HG03378 (cell line): ENCODE measurements around the gene FXYD2.

Source experiments
- ATAC-seq: cut with Tn5 transposase; IDR thresholded peaks from one replicate; pipeline ENCODE4 v1.9.1; 2021; ENCODE audit warnings: mild to moderate bottlenecking, moderate library complexity; ENCODE audit not compliant: unreplicated experiment

Gene FXYD2

DNA sequence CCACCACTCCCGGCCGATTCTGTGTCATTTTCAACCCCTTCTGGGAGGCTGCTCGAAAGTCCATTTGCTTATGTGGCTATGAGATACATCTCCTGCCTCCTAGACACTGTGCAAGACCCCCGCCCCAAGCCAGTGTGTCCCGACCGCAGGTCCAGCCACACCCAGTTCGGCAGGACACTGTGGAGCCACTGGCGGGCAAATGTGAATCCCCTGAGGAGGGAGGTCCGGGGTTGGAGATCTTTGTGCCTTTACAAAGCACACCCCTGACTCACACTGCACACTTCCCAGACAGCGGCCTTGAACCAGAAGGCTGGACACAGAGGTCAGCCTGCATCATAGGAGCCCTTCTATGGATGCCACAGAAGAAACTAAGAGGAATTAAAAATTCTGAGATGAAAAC lies 34.5 kb upstream of the FXYD2 start:
- no peak for ATAC-seq

DNA sequence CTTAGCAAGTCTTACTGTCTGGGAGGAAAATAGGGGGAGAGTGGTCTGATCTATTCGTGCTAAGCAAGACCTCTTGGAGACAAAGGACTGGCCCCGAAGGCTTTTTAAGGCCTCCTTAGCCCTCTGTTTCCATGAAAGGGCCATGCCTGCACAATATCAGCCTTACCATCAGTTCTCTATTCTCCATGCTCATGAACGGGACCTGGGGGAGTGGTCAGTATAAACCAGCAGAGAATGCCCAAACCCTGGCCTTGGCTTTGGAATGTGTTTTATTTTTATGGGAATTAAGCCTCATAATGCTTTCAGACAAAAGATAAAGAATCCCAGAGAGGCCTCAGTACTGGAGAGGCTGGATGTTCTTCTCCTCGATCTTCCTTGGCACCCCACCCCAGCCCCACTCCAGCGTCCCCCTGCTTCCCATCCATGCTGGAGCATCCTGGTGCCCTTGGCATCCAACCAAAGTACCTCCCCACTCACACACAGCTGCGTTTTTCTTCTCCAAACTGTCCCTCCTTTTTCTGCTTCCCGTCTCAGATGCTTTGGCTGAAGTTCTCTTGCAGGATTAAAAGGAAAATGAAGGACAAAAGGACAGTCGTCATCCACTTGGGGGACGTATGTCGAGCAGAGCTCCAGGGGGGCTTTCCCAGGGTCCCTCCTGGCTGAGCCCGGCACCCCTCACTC lies 33.3 kb upstream of the FXYD2 start:
- ATAC-seq: no peak

DNA sequence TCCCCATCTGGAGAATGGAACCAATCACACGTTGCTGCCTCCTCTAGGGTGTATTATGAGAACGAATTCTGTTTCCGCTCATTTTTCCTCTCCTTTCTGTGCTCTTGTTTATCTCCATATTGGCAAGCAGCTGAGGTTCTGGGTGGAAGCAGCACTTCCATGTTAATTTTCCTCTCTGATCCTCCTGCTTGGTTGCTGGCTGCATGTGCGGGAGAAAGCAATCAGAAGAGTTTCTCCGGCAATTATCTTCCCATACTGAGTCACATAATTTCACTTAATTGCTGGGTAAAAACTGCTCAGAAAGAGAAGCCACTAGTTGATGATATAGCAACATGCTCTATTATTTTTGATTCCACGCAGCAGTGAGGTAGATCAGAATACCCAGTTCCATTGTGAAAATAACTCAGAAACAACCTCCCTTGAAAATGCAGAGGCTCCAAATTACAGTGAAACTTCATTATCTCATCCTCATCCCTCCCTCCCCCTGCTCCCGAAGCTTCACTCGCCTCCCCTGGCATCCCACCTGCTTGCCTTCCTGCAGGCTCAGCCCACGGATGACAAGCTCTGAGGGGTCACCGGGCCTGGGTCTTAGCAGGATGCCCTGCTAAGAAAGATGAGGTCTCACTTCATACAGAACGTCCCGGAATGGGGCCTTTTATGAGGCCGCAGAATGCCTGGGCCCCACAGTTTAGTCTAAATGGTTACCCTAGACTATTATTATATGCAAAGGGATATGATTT lies 31.5 kb upstream of the FXYD2 start:
- ATAC-seq: no peak

DNA sequence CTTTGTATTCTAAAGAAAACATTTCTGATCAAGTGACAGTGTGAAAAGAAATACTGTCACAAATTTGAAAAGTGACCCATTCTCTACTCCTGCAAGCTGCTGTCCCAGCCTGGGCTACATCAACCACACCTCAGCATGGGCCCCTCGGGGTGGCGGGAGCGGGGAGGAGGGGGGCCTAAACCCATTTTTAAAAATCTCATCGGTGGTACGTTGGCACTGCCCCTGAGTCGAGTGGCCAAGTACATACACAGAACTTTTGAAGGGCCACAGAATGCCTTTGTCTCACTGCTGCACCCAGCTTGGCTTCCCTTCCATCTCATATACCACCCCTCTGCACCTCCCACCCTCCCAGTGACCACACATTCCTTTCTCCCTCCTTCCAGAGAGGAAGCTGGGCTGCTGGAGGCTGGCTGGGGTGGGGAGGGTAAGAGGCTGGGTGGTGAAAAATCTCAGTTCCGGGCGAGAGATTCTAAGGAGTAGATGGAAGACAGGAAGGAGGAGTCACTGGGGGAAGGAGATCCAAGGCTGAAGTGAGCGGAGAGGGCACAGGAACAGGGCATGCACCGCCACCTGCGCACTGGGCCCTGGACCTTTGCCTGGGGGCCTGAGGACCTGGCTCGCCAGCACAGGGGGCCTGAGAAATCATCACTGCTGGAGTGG lies 30.8 kb upstream of the FXYD2 start:
- ATAC-seq: no peak

DNA sequence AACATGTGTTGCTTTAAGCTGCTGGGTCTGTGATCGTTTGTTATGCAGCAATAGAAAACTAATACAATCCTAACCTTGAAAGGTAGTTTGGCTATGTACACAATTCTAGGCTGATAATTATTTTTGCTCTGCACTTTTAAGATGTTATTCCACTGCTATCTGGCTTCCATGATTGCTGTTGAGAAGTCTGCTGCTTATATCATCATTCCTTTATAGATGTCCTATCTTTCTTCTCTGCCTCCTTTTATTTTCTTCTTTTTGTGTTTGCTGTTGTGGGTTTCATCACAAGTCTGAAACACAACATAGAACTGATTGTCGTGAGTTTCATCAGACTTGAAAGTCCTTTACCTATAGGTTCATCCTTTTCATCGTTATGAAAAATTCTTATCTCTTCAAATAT lies 27.8 kb upstream of the FXYD2 start:
- no peak for ATAC-seq

DNA sequence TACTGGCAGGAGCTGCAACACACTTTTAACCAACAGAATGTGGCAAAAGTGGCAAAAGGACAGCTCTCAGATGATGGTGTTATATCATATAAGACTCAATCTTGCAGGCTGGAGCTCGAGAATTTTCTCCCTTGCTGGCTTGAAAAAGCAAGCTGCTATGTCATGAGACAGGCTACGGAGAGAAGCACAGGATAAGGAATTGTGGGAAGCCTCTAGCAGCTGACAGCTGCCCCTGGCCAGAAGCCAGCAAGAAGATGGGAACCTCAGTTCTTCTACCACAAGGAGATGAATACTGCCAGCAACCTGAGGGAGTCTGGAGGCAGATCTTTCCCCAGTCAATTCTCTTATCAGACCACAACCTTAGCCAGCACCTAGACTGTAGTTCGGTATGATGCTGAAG lies 27.3 kb upstream of the FXYD2 start:
- no peak for ATAC-seq

DNA sequence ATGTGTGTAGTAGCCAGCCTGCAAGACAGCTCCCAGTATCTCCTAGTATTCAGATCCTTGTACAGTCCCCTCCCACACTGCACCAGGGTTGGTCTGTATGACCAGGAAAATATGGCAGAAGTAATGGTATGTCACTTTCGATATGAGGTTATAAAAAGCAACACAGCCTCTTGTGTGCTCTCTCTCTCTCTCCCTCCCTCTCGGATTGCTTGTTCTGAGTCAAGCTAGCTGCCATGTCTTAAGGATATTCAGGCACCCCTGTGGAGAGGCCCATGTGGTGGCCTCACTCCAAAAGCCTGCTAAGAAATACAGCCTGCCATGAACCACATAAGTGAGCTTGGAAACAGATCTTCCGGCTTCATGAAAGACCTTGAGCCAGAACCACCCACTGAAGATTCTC lies 26.6 kb upstream of the FXYD2 start:
- ATAC-seq: no peak

DNA sequence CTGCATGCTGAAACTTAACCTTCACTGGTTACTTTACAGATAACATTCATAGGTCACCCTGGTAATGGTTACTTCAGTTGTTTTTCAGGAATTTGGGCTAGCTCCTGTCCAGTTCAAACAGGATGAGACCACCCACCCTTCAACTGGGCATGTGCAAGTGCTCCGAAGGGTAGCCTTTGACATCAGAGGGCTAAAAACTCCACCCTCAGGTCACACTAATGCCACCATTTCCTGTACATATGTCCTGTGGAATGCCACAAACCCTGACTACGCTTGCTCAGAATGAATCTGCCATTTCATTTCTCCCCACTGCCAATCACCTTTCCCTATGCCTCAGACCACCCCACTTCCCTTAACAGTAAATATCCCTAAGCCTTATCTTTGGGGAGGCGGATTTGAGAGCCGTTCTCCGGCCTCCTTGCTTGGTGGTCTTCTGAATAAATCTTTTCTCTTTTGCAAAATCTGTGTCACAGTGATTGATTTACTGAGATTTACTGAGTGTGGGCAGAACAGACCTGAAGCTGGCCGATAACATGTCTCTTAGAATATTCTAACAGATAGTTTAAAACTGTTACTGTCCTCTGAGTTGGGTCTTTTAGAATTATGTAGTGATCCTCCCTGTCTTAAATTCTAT lies 25.4 kb upstream of the FXYD2 start:
- ATAC-seq: no peak

DNA sequence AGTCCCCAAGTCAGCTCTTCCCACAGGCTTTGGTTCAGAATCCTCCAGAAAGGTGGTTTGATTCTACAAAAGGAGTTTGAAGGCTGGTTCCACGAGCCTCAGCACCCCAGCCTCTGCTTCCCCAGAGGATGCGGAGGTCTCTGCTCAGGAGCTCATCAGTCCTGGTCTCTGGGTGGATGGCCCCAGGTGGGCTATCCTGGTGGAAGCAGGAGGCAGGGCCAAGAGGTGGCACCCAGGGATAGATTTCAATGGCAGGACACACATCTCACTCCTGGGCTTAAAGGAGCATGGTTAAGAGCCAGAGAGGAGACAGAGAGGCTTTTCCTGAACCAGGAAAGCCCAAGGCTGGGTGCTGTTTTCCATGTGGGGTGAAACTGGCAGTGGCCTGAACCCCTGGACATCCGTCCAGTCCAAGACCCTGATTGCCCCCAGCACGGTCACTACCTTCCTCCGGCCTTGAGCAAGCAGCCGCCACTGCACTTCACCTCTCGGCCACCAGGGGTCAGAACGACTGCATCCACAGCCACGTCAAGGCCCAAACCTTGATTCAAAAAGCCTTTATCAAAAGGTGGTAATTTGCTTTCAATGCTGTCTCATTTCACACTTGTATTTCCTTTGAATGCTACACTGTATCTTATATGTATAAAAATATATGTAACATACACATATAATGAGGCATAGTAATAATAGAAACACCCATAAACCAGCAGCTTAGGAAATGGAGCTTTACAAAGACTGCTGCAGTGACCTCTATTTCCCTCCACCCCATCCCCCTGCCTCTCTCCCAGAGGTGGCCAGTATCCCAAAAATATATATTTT lies 19.3 kb upstream of the FXYD2 start:
- ATAC-seq: no peak

DNA sequence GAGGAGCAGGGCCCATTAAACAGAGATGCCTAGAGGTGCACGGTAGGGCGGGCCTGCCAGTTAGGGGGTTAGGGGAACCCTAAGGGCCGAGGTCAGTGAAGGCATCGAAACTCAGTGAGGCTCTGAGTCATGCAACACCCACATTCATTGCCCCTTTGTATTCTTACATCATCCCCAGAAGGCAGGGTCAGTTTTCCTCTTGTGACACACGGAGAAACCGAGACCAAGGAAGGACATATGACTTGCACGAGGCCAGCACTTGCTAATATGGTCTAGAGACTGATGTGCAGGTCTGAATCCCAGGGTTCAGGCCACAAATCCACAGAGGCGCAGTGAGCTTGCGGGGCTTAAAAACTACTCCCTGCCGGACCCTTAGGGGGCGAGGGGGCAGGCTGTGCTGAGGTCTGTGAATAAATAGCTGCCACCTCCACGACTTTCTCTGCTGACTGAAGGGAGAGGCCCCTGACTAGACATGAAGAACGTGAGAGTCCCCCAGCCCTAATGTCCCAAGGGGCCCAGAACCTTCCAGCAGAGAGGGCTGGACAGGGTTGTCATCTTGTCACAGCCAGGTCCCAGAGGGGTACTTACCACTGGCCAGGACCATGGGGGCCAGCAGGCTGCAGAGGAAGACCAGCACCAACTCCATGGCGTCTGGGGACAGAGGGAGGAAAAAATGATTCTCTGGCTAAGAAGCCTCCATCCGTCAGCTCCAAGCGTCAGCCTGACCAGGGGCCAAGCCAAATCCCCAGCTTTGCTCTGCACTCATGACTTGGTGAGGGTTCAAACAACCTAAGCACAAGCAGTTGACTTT lies 17.8 kb upstream of the FXYD2 start:
- ATAC-seq: no peak

DNA sequence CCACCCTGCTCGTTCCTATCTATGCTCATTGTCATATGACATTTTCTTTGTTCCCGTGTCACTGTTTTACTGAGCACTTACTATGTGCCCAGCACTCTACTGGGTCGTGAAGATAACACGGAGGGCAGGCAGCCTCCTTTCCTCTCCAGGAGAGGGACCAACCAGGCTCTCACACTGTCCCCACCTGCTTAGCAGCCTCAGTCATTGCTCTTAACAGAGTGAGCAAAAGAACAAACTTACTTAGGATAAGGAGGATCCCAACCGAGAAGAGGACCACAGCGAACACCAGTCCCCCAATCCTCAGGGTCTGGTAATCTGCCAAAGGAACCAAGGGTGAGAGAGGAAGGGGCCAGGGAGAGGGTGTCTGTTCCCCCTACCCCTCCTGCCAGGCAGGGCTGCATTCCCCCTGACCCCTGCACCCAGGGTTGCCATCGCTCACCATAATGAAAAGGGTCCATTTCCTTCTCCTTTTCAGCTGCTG lies 17.0 kb upstream of the FXYD2 start:
- no peak for ATAC-seq

DNA sequence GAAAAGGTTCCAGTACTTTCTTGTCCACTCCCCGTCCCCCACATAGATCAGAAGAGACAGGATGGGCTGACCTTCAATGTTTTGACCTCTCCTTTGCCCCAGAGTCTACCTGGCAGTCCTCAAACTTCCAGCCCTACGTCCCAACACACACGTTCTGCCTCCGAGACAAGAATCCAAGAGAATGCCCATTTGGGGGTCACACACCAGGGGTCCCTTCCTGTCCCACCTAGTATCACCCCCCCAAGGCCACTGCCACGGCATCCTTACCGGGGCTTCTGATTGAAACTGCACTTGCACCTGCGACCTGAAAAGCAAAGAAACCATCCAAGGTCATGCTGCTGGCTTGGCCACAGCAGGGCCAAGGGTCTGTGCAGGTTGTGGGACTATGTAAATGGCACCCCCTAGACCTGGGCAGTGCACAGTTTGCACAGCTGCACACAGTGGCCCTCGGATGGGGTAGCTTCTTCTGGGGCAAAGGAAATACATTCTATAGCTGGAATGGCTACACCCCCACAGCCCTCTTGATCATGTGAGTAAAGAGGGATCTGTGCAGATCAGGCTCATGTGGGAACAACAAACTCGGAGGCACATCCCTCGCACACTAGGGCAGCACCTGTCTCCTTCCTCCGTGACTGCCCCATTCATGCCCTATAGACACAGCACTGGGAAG lies 16.5 kb upstream of the FXYD2 start:
- ATAC-seq: no peak

DNA sequence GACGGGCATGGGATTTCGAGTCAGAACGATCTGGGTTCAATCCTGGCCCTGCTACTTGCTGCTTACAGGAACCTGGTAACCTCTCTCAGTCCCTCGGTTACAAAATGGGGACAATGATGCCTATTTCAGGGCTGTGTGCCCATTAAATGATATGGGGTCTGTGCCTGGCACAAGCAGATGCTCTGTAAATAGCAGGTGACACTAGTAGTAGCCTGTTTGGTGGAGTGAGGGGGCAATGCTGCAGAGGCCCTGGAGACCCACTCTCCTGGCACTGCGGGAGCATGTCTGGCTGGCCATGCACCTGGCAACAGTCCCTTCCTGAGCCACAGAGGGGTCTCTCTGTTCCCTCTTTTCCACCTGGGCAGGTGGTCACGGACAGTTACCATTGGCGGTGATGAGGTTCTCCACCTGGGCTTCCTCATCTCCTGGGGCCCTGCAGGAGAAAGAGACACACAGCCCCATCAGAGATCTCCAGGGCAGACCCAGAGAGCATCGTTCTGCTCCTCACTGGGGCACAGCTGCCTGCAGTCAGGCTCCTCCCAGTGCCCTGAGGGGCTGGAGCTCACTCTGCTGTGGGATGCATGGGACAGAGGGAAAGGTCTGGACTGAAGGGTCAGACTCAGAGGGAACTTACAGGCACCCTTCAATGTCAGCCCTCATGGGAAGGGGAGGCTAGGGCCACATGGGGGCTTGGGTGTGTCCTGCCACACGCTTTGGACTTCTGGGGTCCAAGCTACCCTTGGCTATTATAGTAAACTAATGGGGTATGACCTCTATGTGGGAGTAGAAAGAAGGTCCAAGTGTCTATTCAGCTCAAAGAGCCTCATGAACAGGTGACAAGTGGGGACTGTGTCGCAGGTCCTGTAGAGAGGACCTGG lies 15.6 kb upstream of the FXYD2 start:
- no peak for ATAC-seq

DNA sequence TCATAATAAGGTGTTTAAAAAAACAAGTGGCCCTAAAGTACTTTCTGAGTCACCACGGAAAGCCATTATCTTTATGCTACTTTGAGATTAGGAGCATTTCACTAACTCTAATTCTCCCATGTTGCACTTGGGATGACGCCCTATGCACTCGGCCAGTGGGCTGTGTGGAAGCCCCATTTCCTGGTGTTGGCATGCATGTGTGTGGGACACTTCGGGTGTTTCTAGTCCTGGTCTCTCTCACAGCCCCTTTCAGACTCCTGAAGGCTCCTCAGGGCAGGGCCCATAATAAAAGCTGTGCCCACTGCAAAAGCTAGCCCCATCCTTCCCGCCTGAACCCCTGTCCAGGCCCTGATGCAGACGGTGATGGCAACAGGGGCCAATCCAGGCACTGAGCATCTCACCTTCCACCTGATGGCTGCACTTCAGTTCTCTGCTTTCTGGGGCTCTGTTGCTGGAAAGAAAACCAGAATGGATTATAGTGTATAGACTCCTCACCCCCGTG lies 14.9 kb upstream of the FXYD2 start:
- no peak for ATAC-seq

DNA sequence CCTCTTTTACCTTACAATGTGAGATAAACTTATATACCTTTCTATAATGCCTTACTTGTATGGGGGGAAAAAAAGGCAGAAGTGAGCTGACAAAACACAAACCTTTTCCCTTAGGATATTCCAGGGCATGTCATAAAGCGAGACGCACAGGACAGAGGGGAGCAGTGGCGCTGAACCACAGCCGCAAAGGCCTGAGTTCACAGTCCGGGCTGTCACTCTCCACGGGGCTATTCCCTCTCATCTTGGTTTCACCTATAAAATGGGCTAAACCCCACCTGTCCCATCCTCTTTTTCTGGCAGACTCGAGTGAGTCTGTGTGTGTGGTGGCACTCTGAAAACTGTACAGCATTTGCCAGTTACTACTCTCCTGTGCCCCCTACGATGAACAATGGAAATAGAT lies 14.4 kb upstream of the FXYD2 start:
- ATAC-seq: no peak

DNA sequence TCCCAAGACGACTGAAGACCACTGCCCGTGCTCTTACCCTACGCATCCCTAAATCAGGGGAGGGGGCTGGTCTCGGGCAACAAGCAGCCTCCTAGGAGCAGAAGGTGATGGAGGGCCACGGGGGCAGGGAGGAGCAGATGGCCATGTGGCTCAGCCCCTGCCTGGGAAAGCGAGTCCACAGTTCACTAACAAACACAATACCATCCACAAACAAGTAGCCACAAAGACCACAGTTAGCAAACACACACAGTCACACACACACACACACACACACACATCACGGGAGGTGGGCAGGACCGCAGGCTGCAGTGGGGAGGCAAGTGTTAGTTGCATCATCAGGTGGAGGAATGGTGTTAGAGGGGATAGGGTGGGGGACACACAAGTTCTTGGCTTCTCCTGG lies 13.2 kb upstream of the FXYD2 start:
- ATAC-seq: no peak

DNA sequence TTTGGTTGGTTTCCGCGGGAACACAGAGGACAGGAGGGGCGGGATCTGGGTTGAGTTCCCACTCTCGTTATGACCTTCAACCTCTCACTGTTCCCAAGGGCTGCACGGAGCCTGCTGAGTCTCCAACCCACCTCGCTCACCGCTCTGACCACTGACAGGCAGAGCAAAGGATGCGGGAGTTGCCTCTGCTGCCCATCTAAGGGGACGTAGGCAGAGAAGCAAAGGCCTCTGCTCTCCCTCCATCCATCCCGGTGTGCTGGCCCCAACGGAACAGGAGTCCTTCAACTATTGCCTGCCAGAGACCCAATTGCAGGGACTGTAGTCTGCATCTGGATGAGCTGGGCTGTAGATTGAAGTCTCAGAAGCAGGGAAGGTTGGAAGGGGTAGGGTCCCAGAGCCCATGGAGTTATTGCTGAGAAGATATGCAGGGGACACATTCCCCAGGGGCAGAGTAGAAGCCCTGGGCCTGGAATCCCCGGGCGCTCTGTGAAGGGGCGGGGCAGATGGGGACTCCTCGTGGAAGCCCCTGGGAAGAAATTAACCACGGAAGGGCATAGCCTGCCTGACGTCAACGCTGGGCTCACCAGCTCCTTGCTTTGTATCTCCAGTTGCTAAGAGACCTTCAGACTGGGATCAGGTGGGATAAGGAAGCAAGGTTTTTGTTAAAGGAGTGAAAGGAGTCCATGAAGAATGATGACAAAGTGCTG lies 12.7 kb upstream of the FXYD2 start:
- ATAC-seq: no peak
